ENCODE results near the gene AEBP1.

AEBP1 gene

GRCh38 chr7:44144426-44144967, 40.4 kb downstream of the AEBP1 start:
- Histone ChIP-seq H2AFZ (ENCODE audit: low read length) (no peak overlapping the region), H3K18ac (ENCODE audit: low read length) (no peak overlapping the region), H3K9me3 (replicated peaks in 1 of 2; ENCODE audit: control insufficient read depth in 2 of 2, insufficient read depth in 1 of 2, low read depth in 1 of 2, low read length in 2 of 2) (peaks cover 6 to 7% of the 10 kb centered on the region in 2 donors), H2AK5ac (ENCODE audit: low read depth, low read length) (no peak overlapping the region), H3K4me2 (ENCODE audit: insufficient read depth, low read length, poor library complexity, severe bottlenecking) (peak overlapping the region; percentile 2), H3K4me3 (ENCODE audit: low read length in 2 of 2) (no peak overlapping the region), H3K4ac (ENCODE audit: low read length) (no peak overlapping the region), H3K79me1 (ENCODE audit: low read depth, low read length) (no peaks in the 10 kb centered on the region), H3K27ac (replicated peaks; ENCODE audit: low read length) (no peak overlapping the region), H3K27me3 (ENCODE audit: control insufficient read depth in 3 of 3, insufficient read depth in 3 of 3, low read depth in 1 of 3, low read length in 3 of 3) (peaks cover 7 to 76% (median 26%) of the 10 kb centered on the region in 3 experiments), H2BK12ac (ENCODE audit: low read length) (no peak overlapping the region), H2BK120ac (ENCODE audit: low read depth, low read length) (no peak overlapping the region), H4K8ac (ENCODE audit: low read depth, low read length) (peak overlapping the region; percentile 72), H3K14ac (ENCODE audit: low read length) (no peak overlapping the region), H3K23ac (ENCODE audit: low read depth, low read length, poor library complexity) (no peak overlapping the region), H3K9ac (ENCODE audit: low read depth, low read length, poor library complexity) (no peak overlapping the region), H3K4me1 (ENCODE audit: control insufficient read depth in 2 of 2, insufficient read depth in 1 of 2, low read depth in 1 of 2, low read length in 2 of 2) (peaks cover 5 to 18% of the 10 kb centered on the region in 2 donors), H2BK15ac (ENCODE audit: low read length) (no peak overlapping the region), H4K91ac (ENCODE audit: low read depth, low read length, poor library complexity) (no peak overlapping the region), H3K36me3 (replicated peaks in 1 of 2; ENCODE audit: control insufficient read depth in 2 of 2, insufficient read depth in 2 of 2, low read length in 2 of 2) (no peaks in the 10 kb centered on the region), H2BK5ac (ENCODE audit: low read length) (no peak overlapping the region)
- WGBS, 2 donors (ENCODE audit: extremely low coverage in 2 of 2, insufficient read length in 2 of 2, insufficient replicate concordance in 1 of 2) = no CpG with 5 or more reads among the region's 6 CpGs
- DNase-seq (ENCODE audit: low spot score) = no peak

GRCh38 chr7:44144968-44145478, 40.9 kb downstream of the AEBP1 start:
- H3K9ac ChIP-seq (ENCODE audit: low read depth, low read length, poor library complexity) = peak overlapping the region; percentile 79
- H2BK120ac ChIP-seq (ENCODE audit: low read depth, low read length) = no peak overlapping the region
- H3K27ac ChIP-seq (replicated peaks; ENCODE audit: low read length) = no peak overlapping the region
- no peak overlapping the region for H3K14ac ChIP-seq (ENCODE audit: low read length)
- peaks cover 5 to 18% of the 10 kb centered on the region in 2 donors for H3K4me1 ChIP-seq (ENCODE audit: control insufficient read depth in 2 of 2, insufficient read depth in 1 of 2, low read depth in 1 of 2, low read length in 2 of 2)
- peaks cover 6 to 7% of the 10 kb centered on the region in 2 donors for H3K9me3 ChIP-seq (replicated peaks in 1 of 2; ENCODE audit: control insufficient read depth in 2 of 2, insufficient read depth in 1 of 2, low read depth in 1 of 2, low read length in 2 of 2)
- H2BK12ac ChIP-seq (ENCODE audit: low read length) = no peak overlapping the region
- H3K4me3 ChIP-seq (ENCODE audit: low read length in 2 of 2) = peak overlapping the region in 1 of 2 donors; percentile 79
- H3K23ac ChIP-seq (ENCODE audit: low read depth, low read length, poor library complexity) = peak overlapping the region; percentile 62
- H3K27me3 ChIP-seq (ENCODE audit: control insufficient read depth in 3 of 3, insufficient read depth in 3 of 3, low read depth in 1 of 3, low read length in 3 of 3) = peaks cover 7 to 78% (median 26%) of the 10 kb centered on the region in 3 experiments
- H2BK15ac ChIP-seq (ENCODE audit: low read length) = no peak overlapping the region
- peak overlapping the region; percentile 85 for H2AK5ac ChIP-seq (ENCODE audit: low read depth, low read length)
- H3K79me1 ChIP-seq (ENCODE audit: low read depth, low read length) = no peaks in the 10 kb centered on the region
- H4K91ac ChIP-seq (ENCODE audit: low read depth, low read length, poor library complexity) = no peak overlapping the region
- no peak for DNase-seq (ENCODE audit: low spot score)
- H3K36me3 ChIP-seq (replicated peaks in 1 of 2; ENCODE audit: control insufficient read depth in 2 of 2, insufficient read depth in 2 of 2, low read length in 2 of 2) = no peaks in the 10 kb centered on the region
- no CpG with 5 or more reads among the region's 31 CpGs for WGBS, 2 donors (ENCODE audit: extremely low coverage in 2 of 2, insufficient read length in 2 of 2, insufficient replicate concordance in 1 of 2)
- no peak overlapping the region for H2BK5ac ChIP-seq (ENCODE audit: low read length)
- H3K4ac ChIP-seq (ENCODE audit: low read length) = no peak overlapping the region
- H3K18ac ChIP-seq (ENCODE audit: low read length) = peak overlapping the region; percentile 72
- peak overlapping the region; percentile 68 for H2AFZ ChIP-seq (ENCODE audit: low read length)
- H3K4me2 ChIP-seq (ENCODE audit: insufficient read depth, low read length, poor library complexity, severe bottlenecking) = peak overlapping the region; percentile 85
- no peak overlapping the region for H4K8ac ChIP-seq (ENCODE audit: low read depth, low read length)

- Histone ChIP-seq H3K36me3 (replicated peaks in 1 of 2; ENCODE audit: control insufficient read depth in 2 of 2, insufficient read depth in 2 of 2, low read length in 2 of 2) (no peaks in the 10 kb centered on the region), H3K79me1 (ENCODE audit: low read depth, low read length) (no peaks in the 10 kb centered on the region), H4K91ac (ENCODE audit: low read depth, low read length, poor library complexity) (no peak overlapping the region), H3K4me1 (ENCODE audit: control insufficient read depth in 2 of 2, insufficient read depth in 1 of 2, low read depth in 1 of 2, low read length in 2 of 2) (peaks cover 5 to 18% of the 10 kb centered on the region in 2 donors), H2AFZ (ENCODE audit: low read length) (peak overlapping the region; percentile 68), H3K4me3 (ENCODE audit: low read length in 2 of 2) (peak overlapping the region in 1 of 2 donors; percentile 79), H2AK5ac (ENCODE audit: low read depth, low read length) (peak overlapping the region; percentile 39), H3K27ac (replicated peaks; ENCODE audit: low read length) (no peak overlapping the region), H3K14ac (ENCODE audit: low read length) (peak overlapping the region; percentile 99), H3K4ac (ENCODE audit: low read length) (no peak overlapping the region), H3K23ac (ENCODE audit: low read depth, low read length, poor library complexity) (peak overlapping the region; percentile 90), H2BK12ac (ENCODE audit: low read length) (no peak overlapping the region), H3K9me3 (replicated peaks in 1 of 2; ENCODE audit: control insufficient read depth in 2 of 2, insufficient read depth in 1 of 2, low read depth in 1 of 2, low read length in 2 of 2) (peaks cover 6 to 7% of the 10 kb centered on the region in 2 donors), H3K27me3 (ENCODE audit: control insufficient read depth in 3 of 3, insufficient read depth in 3 of 3, low read depth in 1 of 3, low read length in 3 of 3) (peaks cover 7 to 82% (median 26%) of the 10 kb centered on the region in 3 experiments), H4K8ac (ENCODE audit: low read depth, low read length) (no peak overlapping the region), H3K9ac (ENCODE audit: low read depth, low read length, poor library complexity) (peak overlapping the region; percentile 79), H3K18ac (ENCODE audit: low read length) (peak overlapping the region; percentile 89), H2BK5ac (ENCODE audit: low read length) (no peak overlapping the region), H2BK15ac (ENCODE audit: low read length) (no peak overlapping the region), H3K4me2 (ENCODE audit: insufficient read depth, low read length, poor library complexity, severe bottlenecking) (peak overlapping the region; percentile 85), H2BK120ac (ENCODE audit: low read depth, low read length) (no peak overlapping the region)
- peak; percentile 31 for DNase-seq (ENCODE audit: low spot score)
- no CpG with 5 or more reads among the region's 53 CpGs for WGBS, 2 donors (ENCODE audit: extremely low coverage in 2 of 2, insufficient read length in 2 of 2, insufficient replicate concordance in 1 of 2)
These were observed 41.4 kb downstream of the AEBP1 start for GRCh38 chr7:44145479-44145968.
